Pancreas (tissue), 10 donors: Measurements from ENCODE around the gene ANKRD33B. TPM values are rescaled to one million over a fixed set of nuclear protein-coding genes. Genes with fewer than 3 reads are reported as not detected.

Experiments used
- ATAC-seq, 4 donors: fragments of 200-7000 bp; cut with Tn5 transposase; one replicate each; pipeline versions ENCODE4 v1.8.0 to v1.9.1; 2020; ENCODE audit warnings: mild to moderate bottlenecking in 4 of 4, moderate library complexity in 4 of 4
- DNase-seq, 6 donors: peaks; one replicate each; pipeline ENCODE4 v3.0.0-alpha.2; 2020
- FAIRE-seq: peaks from 2 replicates; lab custom pipeline; 2012; peaks lifted over from hg19 to GRCh38; lab: Jason Lieb, UNC
- H3K27ac ChIP-seq, 4 donors: fragments of 200-600 bp; sonication (generic); 1 replicate in 3 of 4; 2 replicates in 1 of 4; pipeline versions ENCODE4 v1.5.0 to v1.8.0; 2020
- H3K27me3 ChIP-seq, 4 donors: fragments of 200-600 bp; one replicate each; pipeline ENCODE4 v1.8.0; 2021
- H3K36me3 ChIP-seq, 3 donors: fragments of 200-600 bp; sonication (generic) in 1 of 3; one replicate each; pipeline versions ENCODE4 v1.5.0 to v1.8.0; 2020 to 2021
- H3K4me1 ChIP-seq, 3 donors: fragments of 200-600 bp; one replicate each; pipeline ENCODE4 v1.8.0; 2021
- H3K4me3 ChIP-seq, 4 donors: fragments of 200-600 bp; sonication (generic) in 2 of 4; one replicate each; pipeline versions ENCODE4 v1.5.0 to v1.8.0; 2020 to 2021
- H3K9me3 ChIP-seq, 4 donors: fragments of 200-600 bp; one replicate each; pipeline ENCODE4 v1.8.0; 2021
- WGBS, 2 donors: extraction: QIAGEN DNeasy Blood & Tissue Kit; methylation state at CpG; one replicate each; pipeline ENCODE4 v1.1.7; 2013; 5-methylcytosine and 5-hydroxymethylcytosine counted together
- intact Hi-C, 3 donors: fragments of 100-400 bp; cut with DNase I; formaldehyde crosslinking; loops; one replicate each; pipeline versions ENCODE4 v1.11.1 to v1.14.2; 2022
- polyA plus RNA-seq, 2 donors: library from polyadenylated mRNA; stranded (reverse); fragments of 200-250 nt; gene quantifications; one replicate each; pipeline ENCODE4 v1.2.3, GENCODE V29; 2013
- total RNA-seq, 6 donors: library from RNA; stranded (reverse); fragmentation: NEBNext Ultra II Directional in 4 of 6; extraction: Animal tissue kit (Norgen Biotek cat#: 25700) in 4 of 6; gene quantifications; one replicate each; pipeline versions ENCODE4 v1.2.1 to v1.2.4, GENCODE V29; 2021 to 2023
- TF ChIP-seq, protein P1 (sequence below), 4 donors: fragments of 200-600 bp; sonication (generic) in 3 of 4; IDR thresholded peaks; one replicate each; pipeline versions ENCODE4 v1.5.0 to v1.8.0; 2021; ENCODE audit warnings: antibody characterized with exemption in 4 of 4
- donor health status: healthy with polysubstance abuse.
- donor health status: DM: no; HTN: no; CAD: no; lungs with moderate emphysema.
- donor health status: DM: no; HTN: no; CAD: no.
- donor health status: control.
- donor health status: control.
- donor health status: Bipolar disorder and iron deficiency.
- donor health status: DM: yes; HTN: yes; CAD: no.
- donor health status: DM: no; HTN: no; CAD: no.
- donor health status: DM: no; HTN: no; CAD: no.
- donor health status: DM: yes; HTN: yes; CAD: no.

ANKRD33B gene
- total and polyA plus RNA-seq, 8 donors, result 0.57 to 2.7 (median 1.1) TPM

DNA sequence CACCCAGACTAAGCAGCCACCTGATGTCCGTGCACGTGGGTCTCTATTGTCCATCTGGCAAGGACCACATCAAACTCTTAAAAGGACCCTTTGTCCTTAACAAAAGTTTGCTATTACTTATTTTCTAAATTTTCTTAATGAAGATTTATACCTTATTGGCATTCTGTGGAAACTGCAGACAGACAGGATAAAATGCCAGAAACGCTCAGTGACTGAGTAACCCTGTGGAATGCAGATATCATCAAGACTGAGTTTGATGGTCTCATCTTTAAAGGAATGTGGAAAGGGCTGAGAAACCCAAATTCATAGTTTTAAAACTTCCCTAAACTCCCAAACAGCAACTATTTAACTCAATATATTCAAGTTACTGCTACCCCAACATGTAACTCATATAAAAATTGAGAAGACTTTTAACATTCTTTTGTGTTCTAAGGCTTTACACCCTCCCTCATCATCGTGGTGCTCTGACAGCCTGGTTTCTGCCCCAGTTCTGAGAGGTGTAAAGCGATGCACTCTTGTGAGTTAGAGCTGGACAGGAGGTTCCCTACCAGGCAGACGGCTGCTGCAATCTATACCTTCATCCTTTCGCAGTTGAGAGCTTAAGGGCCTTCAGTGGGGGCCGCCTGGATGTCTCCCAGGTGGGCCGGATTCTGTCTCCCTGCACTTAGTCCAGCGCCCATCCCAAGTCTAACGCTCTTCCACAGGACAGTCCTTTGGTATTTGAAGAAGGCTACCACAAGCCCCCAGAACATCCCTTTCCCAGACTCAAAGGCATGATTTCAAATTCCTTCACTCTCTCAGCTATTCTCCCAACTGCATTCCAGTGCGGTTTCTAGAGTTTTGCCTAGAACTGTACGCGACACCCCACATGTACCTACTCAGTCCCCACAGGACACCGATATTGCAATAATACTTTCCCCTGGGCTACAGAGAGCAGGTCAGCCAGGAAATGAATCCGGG is 128.2 kb downstream of the ANKRD33B start:
- FAIRE-seq (no peak), ATAC-seq (no peak), DNase-seq (no peak)
- no peaks in the 10 kb centered on the region for H3K36me3 ChIP-seq
- no peak overlapping the region for H3K27ac ChIP-seq
- no peaks in the 10 kb centered on the region for H3K9me3 ChIP-seq
- WGBS, 2 donors, result 78 to 82% methylated on average over 16 of the region's 16 CpGs
- H3K4me1 ChIP-seq, result peaks cover 0 to 9% (median 0%) of the 10 kb centered on the region in 3 donors
- H3K27me3 ChIP-seq, result no peaks in the 10 kb centered on the region
- TF ChIP-seq, protein P1, sequence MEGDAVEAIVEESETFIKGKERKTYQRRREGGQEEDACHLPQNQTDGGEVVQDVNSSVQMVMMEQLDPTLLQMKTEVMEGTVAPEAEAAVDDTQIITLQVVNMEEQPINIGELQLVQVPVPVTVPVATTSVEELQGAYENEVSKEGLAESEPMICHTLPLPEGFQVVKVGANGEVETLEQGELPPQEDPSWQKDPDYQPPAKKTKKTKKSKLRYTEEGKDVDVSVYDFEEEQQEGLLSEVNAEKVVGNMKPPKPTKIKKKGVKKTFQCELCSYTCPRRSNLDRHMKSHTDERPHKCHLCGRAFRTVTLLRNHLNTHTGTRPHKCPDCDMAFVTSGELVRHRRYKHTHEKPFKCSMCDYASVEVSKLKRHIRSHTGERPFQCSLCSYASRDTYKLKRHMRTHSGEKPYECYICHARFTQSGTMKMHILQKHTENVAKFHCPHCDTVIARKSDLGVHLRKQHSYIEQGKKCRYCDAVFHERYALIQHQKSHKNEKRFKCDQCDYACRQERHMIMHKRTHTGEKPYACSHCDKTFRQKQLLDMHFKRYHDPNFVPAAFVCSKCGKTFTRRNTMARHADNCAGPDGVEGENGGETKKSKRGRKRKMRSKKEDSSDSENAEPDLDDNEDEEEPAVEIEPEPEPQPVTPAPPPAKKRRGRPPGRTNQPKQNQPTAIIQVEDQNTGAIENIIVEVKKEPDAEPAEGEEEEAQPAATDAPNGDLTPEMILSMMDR (IDR thresholded peaks at IDR 0.05), result no peak
- H3K4me3 ChIP-seq, result no peak overlapping the region
- intact Hi-C loops, result loop anchor here in 2 of 3 donors (10.0 kb wide), 1 partner anchor 163 kb away; no protein-coding TSS in a partner anchor

DNA sequence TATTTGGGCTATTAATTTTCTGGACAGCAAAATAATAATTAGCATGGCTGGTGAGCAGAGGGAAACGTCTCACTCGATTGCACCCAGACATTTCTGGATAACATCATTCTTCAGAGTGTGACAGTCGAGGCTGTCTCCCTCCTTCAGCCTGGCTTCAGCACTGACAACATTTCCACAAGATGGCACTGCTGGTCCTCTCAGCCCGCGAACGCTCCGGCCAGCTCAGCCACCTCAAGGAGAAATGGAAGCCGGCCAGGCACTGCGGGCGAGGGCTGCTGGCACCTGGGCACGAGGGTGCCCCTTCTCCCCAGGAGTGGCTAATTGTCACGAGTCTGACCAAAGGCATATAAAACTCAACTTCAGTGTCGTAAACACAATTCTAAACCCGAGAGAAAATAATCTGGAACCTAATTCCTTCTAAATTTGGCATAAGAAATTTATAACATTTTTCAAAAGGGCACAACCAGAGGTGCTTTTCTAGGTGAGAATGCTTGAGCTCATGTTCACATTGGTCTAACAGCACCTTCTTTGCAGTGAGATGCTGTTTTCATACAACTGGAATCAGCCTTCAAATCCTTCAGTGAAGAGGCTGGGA is 131.3 kb downstream of the ANKRD33B start:
- H3K27ac ChIP-seq, result peak overlapping the region in 2 of 4 donors; percentile 15 to 25
- 2 to 3% methylated on average over 14 of the region's 14 CpGs for WGBS, 2 donors

DNA sequence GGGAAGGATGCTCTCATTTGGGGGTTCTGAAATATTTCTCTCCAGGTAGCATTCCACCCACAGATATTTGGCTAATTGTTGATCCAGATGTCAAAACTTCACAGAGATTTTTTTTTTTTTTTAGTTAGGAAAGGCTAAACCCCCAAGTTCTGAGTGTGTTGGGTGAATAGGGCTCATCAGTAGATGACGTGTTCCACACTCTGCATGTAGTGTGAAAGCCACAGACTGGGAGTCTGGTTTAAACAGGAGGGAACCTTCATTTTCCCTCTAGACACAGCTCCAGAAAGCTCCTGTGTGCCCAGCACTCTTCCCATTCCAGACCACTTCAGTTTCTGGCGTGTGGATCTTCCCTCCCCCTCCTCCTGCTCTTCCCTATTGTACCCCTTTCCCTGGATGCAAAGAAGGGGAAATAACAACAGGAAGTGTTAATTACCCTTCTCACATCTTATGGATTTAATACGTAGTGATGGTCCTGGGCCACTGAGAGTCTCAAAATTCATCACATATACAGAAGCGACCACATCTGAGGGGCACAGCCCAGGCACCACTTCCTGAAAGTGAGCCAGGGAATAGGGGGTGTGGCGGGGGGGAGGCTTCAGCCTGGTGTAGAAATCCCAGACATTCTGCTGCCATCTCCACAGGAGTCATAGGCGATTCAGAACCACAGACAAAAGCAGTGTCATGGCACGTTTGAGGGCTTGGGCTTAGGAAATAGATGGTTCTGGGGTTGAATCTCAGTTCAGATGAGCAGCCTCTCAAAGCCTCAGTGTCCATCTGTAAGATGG is 132.1 kb downstream of the ANKRD33B start:
- peak overlapping the region in 2 of 4 donors; percentile 15 to 25 for H3K27ac ChIP-seq
- H3K9me3 ChIP-seq, result no peaks in the 10 kb centered on the region
- H3K27me3 ChIP-seq, result no peaks in the 10 kb centered on the region
- TF ChIP-seq, protein P1 (IDR thresholded peaks at IDR 0.05), result no peak
- H3K36me3 ChIP-seq, result no peaks in the 10 kb centered on the region
- ATAC-seq, result peak in 2 of 4 donors; percentile 1 to 12
- no peak for DNase-seq
- intact Hi-C loops, result loop anchor here in 2 of 3 donors (10.0 kb wide), 1 partner anchor 159 kb away; no protein-coding TSS in a partner anchor
- 74 to 82% methylated on average over 7 of the region's 7 CpGs for WGBS, 2 donors
- no peak overlapping the region for H3K4me3 ChIP-seq
- H3K4me1 ChIP-seq, result peaks cover 10 to 30% (median 30%) of the 10 kb centered on the region in 3 donors
- no peak for FAIRE-seq

More for the DNA sequence above, 131.3 kb downstream of the ANKRD33B start:
- TF ChIP-seq, protein P1 (IDR thresholded peaks at IDR 0.05), result peak; percentile 20 to 78 (median 70)
- peaks cover 3 to 22% (median 22%) of the 10 kb centered on the region in 3 donors for H3K4me1 ChIP-seq
- no peak for FAIRE-seq
- no peaks in the 10 kb centered on the region for H3K27me3 ChIP-seq
- intact Hi-C loops, result loop anchor here in 2 of 3 donors (10.0 kb wide), 1 partner anchor 160 kb away; no protein-coding TSS in a partner anchor
- peak; percentile 86 to 97 (median 94) for ATAC-seq
- H3K9me3 ChIP-seq, result no peaks in the 10 kb centered on the region
- H3K36me3 ChIP-seq, result no peaks in the 10 kb centered on the region
- peak; percentile 76 to 91 (median 81) for DNase-seq
- no peak overlapping the region for H3K4me3 ChIP-seq

DNA sequence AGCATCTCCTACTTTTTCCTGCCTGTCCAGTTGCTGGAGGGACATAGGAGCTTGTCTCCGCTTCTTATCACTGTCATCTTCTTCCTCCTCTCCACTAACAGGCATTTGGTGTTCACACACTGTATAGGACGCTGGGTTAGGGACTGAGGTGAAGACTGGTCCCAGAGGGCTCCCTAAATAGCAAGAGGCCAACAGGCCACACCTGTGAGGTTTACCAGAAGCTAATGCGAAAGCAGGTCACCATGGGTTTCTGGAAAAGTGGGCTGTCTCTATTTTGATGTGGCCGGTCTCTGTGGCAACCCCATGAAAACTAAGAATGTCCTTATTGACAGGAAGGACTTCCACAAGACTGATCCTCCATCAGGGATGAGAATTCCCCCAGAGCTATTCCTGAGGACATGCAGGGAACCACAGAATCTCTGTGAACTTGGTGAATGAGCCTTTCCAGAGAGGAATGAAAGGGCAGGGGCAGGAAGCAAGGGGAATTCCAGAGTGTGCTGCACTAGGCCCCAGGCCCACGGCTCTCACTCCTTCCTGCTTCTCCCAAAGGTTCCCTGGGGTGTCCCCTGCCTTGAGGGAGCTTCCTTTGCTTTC is 135.5 kb downstream of the ANKRD33B start:
- TF ChIP-seq, protein P1 (IDR thresholded peaks at IDR 0.05), result no peak
- H3K4me3 ChIP-seq, result no peak overlapping the region
- ATAC-seq, result no peak
- H3K27me3 ChIP-seq, result no peaks in the 10 kb centered on the region
- H3K9me3 ChIP-seq, result no peaks in the 10 kb centered on the region
- WGBS, 2 donors, result 74 to 85% methylated on average over 5 of the region's 5 CpGs
- DNase-seq, result no peak
- FAIRE-seq, result no peak
- H3K27ac ChIP-seq, result peak overlapping the region in 2 of 4 donors; percentile 16 to 51
- intact Hi-C loops, result loop anchor here in 2 of 3 donors (10.0 kb wide), 1 partner anchor 155 kb away; no protein-coding TSS in a partner anchor
- peaks cover 44 to 64% (median 64%) of the 10 kb centered on the region in 3 donors for H3K4me1 ChIP-seq
- no peaks in the 10 kb centered on the region for H3K36me3 ChIP-seq
